HEK293T (cell line): ENCODE results near the gene GRIK1.

Experiments
- HDGF ChIP-seq: fragments of 450-650 bp; IDR thresholded peaks from 2 replicates; pipeline ENCODE4 v1.6.1; 2017; ENCODE audit warnings: antibody characterized with exemption, borderline replicate concordance
- SP1 ChIP-seq: fragments of 450-650 bp; IDR thresholded peaks from 2 replicates; pipeline ENCODE4 v1.6.1; 2017
- TARDBP ChIP-seq: fragments of 450-650 bp; IDR thresholded peaks from 2 replicates; pipeline ENCODE4 v1.6.1; 2016

DNA sequence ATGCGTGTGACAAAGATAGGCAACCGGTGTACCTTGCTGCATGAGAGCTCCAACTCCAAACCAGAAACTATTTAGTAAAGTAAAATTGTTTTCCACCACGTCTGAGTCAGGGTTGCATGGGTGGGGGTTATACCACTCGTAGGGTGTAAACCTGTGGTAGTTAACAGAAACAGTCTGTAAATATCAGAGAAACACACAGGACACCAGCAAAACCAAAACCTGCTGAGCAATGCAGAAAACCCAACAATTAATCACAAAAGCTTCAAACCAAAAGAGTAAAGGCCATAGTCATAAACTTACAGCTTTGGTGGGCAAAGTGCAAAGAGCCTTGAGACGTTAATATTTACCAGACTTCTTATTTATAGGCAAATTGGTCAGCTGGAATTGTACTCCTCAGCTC, 358.4 kb downstream of the GRIK1 start:
- TF ChIP-seq HDGF (no peak), TARDBP (no peak), SP1 (no peak)
